Measurements from ENCODE around the gene FBXL13. TPM values are rescaled to one million over a fixed set of nuclear protein-coding genes. Genes with fewer than 3 reads are reported as not detected.
"Not testable (repeated sequence)": the region's sequence is repeated elsewhere in the genome, so short reads cannot be mapped to it uniquely, and the experiment has no call there.

FBXL13 gene
- total RNA-seq, 3 donors from 2014 or later (not counting 1 experiment from before 2014, with no cell fraction given) = 0.70 to 0.89 (median 0.85) TPM

GRCh38 chr7:103093429-103093828 lies 18.8 kb upstream of the FBXL13 start:
- H3K27me3 Mint-ChIP-seq (ENCODE audit: low read depth in 2 of 2) = no peaks in the 10 kb centered on the region
- no peaks in the 10 kb centered on the region for H3K27me3 ChIP-seq (ENCODE audit: control insufficient read depth, insufficient read depth, low read length)
- no peak overlapping the region for H3K4me3 ChIP-seq (ENCODE audit: low read length)
- no peak overlapping the region for H3K27ac Mint-ChIP-seq
- intact Hi-C loops (cut with micrococcal nuclease) = no loop called here
- DNase-seq = no peak
- H3K4me1 ChIP-seq (ENCODE audit: control insufficient read depth, insufficient read depth, low read length) = no peaks in the 10 kb centered on the region
- ATAC-seq = no peak
- H3K36me3 ChIP-seq (ENCODE audit: control insufficient read depth, insufficient read depth, low read length) = peaks cover 2% of the 10 kb centered on the region
- TF ChIP-seq, protein P1, sequence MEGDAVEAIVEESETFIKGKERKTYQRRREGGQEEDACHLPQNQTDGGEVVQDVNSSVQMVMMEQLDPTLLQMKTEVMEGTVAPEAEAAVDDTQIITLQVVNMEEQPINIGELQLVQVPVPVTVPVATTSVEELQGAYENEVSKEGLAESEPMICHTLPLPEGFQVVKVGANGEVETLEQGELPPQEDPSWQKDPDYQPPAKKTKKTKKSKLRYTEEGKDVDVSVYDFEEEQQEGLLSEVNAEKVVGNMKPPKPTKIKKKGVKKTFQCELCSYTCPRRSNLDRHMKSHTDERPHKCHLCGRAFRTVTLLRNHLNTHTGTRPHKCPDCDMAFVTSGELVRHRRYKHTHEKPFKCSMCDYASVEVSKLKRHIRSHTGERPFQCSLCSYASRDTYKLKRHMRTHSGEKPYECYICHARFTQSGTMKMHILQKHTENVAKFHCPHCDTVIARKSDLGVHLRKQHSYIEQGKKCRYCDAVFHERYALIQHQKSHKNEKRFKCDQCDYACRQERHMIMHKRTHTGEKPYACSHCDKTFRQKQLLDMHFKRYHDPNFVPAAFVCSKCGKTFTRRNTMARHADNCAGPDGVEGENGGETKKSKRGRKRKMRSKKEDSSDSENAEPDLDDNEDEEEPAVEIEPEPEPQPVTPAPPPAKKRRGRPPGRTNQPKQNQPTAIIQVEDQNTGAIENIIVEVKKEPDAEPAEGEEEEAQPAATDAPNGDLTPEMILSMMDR (IDR thresholded peaks at IDR 0.05) = no peak
- H3K36me3 Mint-ChIP-seq = peaks cover 14% of the 10 kb centered on the region
- no peaks in the 10 kb centered on the region for H3K9me3 ChIP-seq (ENCODE audit: control insufficient read depth, insufficient read depth, low read length)
- H3K4me3 Mint-ChIP-seq = no peak overlapping the region
- WGBS (ENCODE audit: insufficient coverage) = 80% methylated on average over 1 of the region's 1 CpG
- no peaks in the 10 kb centered on the region for H3K9me3 Mint-ChIP-seq
- no peaks in the 10 kb centered on the region for H3K4me1 Mint-ChIP-seq
- no peak overlapping the region for H3K27ac ChIP-seq (ENCODE audit: low read length)

- ATAC-seq; H3K9me3 ChIP-seq (ENCODE audit: control insufficient read depth, insufficient read depth, low read length); intact Hi-C loops (cut with micrococcal nuclease); H3K27ac ChIP-seq (ENCODE audit: low read length); H3K4me1 Mint-ChIP-seq; H3K27ac Mint-ChIP-seq; H3K27me3 Mint-ChIP-seq (ENCODE audit: low read depth in 2 of 2); H3K9me3 Mint-ChIP-seq; H3K4me3 Mint-ChIP-seq; H3K4me1 ChIP-seq (ENCODE audit: control insufficient read depth, insufficient read depth, low read length); H3K27me3 ChIP-seq (ENCODE audit: control insufficient read depth, insufficient read depth, low read length); H3K4me3 ChIP-seq (ENCODE audit: low read length); DNase-seq: not testable (repeated sequence)
- peaks cover 11% of the 10 kb centered on the region for H3K36me3 ChIP-seq (ENCODE audit: control insufficient read depth, insufficient read depth, low read length)
- WGBS (ENCODE audit: insufficient coverage) = 100% methylated on average over 1 of the region's 4 CpGs
- H3K36me3 Mint-ChIP-seq = peaks cover 14% of the 10 kb centered on the region
Observed at GRCh38 chr7:103092321-103092720, 17.7 kb upstream of the FBXL13 start.

DNA sequence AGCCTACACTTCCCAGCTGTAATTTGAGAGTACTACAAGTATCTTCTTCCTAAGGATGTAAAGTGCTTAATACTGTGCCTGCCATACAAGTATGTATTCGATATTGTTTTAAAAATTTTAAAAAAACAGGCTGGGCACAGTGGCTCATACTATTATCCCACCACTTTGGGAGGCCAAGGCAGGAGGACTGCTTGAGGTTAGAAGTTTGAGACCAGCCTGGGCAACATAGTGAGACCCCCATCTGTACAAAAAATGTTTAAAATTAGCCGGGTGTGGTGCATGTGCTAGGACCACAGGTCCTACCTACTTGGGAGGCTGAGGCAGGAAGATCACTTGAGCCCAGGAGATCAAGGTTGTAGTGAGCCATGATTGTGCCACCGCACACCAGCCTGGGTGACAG lies 8.6 kb upstream of the FBXL13 start:
- no peak overlapping the region for H3K4me3 ChIP-seq (ENCODE audit: low read length)
- H3K4me1 Mint-ChIP-seq = peaks cover 11 to 17% of the 10 kb centered on the region in 2 donors
- 96% methylated on average over 2 of the region's 3 CpGs for WGBS (ENCODE audit: insufficient coverage)
- TF ChIP-seq, protein P1 (IDR thresholded peaks at IDR 0.05) = no peak
- H3K9me3 Mint-ChIP-seq = no peaks in the 10 kb centered on the region
- H3K4me3 Mint-ChIP-seq = no peak overlapping the region
- H3K9me3 ChIP-seq (ENCODE audit: control insufficient read depth, insufficient read depth, low read length) = no peaks in the 10 kb centered on the region
- intact Hi-C loops (cut with micrococcal nuclease) = no loop called here
- H3K4me1 ChIP-seq (ENCODE audit: control insufficient read depth, insufficient read depth, low read length) = no peaks in the 10 kb centered on the region
- H3K27me3 Mint-ChIP-seq (ENCODE audit: low read depth in 2 of 2) = no peaks in the 10 kb centered on the region
- no peaks in the 10 kb centered on the region for H3K27me3 ChIP-seq (ENCODE audit: control insufficient read depth, insufficient read depth, low read length)
- H3K27ac ChIP-seq (ENCODE audit: low read length) = no peak overlapping the region
- ATAC-seq (no peak), DNase-seq (no peak)
- no peaks in the 10 kb centered on the region for H3K36me3 Mint-ChIP-seq
- H3K36me3 ChIP-seq (ENCODE audit: control insufficient read depth, insufficient read depth, low read length) = peaks cover 32% of the 10 kb centered on the region
- no peak overlapping the region for H3K27ac Mint-ChIP-seq

GRCh38 chr7:103082497-103082896 lies 7.9 kb upstream of the FBXL13 start:
- Histone ChIP-seq H3K27ac (ENCODE audit: low read length) (no peak overlapping the region), H3K4me3 (ENCODE audit: low read length) (no peak overlapping the region), H3K36me3 (ENCODE audit: control insufficient read depth, insufficient read depth, low read length) (peaks cover 25% of the 10 kb centered on the region), H3K27me3 (ENCODE audit: control insufficient read depth, insufficient read depth, low read length) (no peaks in the 10 kb centered on the region), H3K4me1 (ENCODE audit: control insufficient read depth, insufficient read depth, low read length) (no peaks in the 10 kb centered on the region), H3K9me3 (ENCODE audit: control insufficient read depth, insufficient read depth, low read length) (no peaks in the 10 kb centered on the region)
- no peaks in the 10 kb centered on the region for H3K27me3 Mint-ChIP-seq (ENCODE audit: low read depth in 2 of 2)
- H3K27ac Mint-ChIP-seq = no peak overlapping the region
- peaks cover 17 to 23% of the 10 kb centered on the region in 2 donors for H3K4me1 Mint-ChIP-seq
- H3K4me3 Mint-ChIP-seq = no peak overlapping the region
- DNase-seq (no peak), ATAC-seq (no peak)
- WGBS (ENCODE audit: insufficient coverage) = 88% methylated on average over 1 of the region's 1 CpG
- H3K9me3 Mint-ChIP-seq = no peaks in the 10 kb centered on the region
- no peaks in the 10 kb centered on the region for H3K36me3 Mint-ChIP-seq
- intact Hi-C loops (cut with micrococcal nuclease) = no loop called here
- TF ChIP-seq, protein P1 (IDR thresholded peaks at IDR 0.05) = no peak
